ENCODE results near the gene PTGER4. TPM values are rescaled to one million over a fixed set of nuclear protein-coding genes. Genes with fewer than 3 reads are reported as not detected.

Gene PTGER4
- total RNA-seq, 1 experiment from 2014 or later: 7.9 TPM

- no peak for DNase-seq (ENCODE audit: low spot score)
Measured at GRCh38 chr5:40669606-40670390, 9.9 kb upstream of the PTGER4 start.

DNA sequence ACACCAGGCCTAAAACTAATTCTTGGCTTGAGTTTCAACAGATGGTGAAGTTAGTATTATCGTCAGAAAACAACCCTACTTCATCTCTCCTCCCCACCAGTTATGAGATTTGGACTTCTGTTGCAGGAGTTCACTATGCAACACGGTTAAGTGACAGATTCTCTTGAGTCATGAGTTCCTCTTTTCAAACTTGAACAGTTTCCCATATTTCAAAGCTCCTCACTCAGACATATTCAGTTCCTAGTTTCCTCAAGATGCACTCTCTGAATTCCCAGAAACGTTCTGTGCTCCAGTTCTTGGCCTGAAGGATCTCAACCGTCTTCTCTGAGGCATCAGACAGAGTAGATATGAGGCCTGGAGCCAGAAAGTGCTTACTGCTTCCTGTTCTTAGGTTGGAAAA is 7.3 kb upstream of the PTGER4 start:
- DNase-seq (ENCODE audit: low spot score): no peak

- DNase-seq (ENCODE audit: low spot score): peak; percentile 55
Measured at GRCh38 chr5:40674661-40675235, 5.0 kb upstream of the PTGER4 start.

DNA sequence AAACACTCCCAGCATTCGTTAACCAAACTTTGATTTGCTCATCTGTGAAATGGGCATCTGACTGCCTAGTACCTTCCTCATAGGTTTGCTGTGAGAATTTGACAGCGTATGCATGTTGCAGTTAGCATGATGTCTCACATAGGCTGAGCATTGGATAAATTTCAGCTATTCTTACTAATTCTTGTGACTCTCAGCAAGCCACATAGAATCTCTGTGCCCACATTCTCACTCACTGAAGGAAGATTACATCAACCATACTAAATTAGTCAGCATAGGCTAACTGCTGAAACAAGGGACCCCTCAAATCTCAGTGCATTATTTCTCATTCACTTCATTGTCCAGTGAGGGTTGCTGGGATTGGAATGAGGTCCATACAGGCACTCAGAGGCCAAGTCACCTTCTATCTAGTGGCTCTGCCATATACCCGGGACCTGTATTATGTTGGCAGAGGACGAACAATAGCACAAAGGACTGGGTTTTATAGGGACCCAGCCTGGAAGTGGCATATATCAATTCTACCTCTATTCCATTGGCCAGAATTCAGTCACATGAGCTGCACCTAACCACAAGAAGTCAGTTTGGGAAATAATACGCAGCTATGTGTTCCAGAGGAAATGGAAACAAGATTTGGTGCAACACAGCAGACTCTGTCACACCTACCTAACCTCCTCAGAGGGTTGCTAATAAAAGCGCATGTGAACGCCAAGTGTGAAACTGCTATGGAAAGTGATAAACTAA is 4.2 kb upstream of the PTGER4 start:
- no peak for DNase-seq (ENCODE audit: low spot score)

DNA sequence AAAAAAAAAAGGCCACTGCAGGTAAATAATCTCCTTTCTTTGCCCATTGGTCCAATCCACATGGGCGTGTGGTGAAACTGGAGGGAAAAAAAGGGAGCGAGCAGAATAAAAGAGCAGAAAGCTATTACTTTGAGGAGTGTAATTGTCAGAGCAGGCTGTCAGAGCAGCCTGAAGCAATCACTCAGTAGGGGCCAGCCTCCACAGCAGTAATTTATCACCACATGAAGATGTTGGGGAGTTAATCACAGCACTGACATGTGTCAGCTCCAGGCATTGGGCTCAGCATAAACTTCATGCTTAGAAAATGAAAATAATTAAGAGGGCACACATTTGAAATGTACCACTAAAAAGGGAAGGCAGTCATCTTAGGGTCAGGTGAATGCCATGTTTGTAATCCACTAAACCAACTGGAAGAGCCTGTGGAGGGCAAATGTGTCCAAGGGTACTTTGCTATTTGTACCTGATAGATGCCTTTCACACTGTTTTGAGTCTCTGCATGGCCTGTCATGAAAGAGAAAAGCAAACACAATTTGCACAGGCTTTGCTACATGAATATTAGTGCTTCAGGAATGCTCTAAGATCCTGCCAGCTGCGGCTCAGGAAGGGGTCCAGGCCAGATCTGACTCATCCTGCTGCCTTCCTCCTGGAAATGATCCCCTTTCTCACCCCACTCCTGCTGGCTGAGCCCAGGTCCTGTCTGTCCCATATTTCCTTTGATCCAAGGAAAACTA is 2.9 kb upstream of the PTGER4 start:
- DNase-seq (ENCODE audit: low spot score): peak; percentile 68

- DNase-seq (ENCODE audit: low spot score): no peak
Measured at GRCh38 chr5:40677456-40677855, 2.3 kb upstream of the PTGER4 start.

- no peak for DNase-seq (ENCODE audit: low spot score)
Measured at GRCh38 chr5:40678026-40678425, 1.7 kb upstream of the PTGER4 start.

- DNase-seq (ENCODE audit: low spot score): no peak
Measured at GRCh38 chr5:40678460-40679147, 1.1 kb upstream of the PTGER4 start.

- DNase-seq (ENCODE audit: low spot score): peak; percentile 95
Measured at GRCh38 chr5:40679148-40679912, 385 bp upstream of the PTGER4 start.

- no peak for DNase-seq (ENCODE audit: low spot score)
Measured at GRCh38 chr5:40680741-40681362, 1.1 kb downstream of the PTGER4 start.

- DNase-seq (ENCODE audit: low spot score): no peak
Measured at GRCh38 chr5:40681363-40682153, 1.8 kb downstream of the PTGER4 start.

DNA sequence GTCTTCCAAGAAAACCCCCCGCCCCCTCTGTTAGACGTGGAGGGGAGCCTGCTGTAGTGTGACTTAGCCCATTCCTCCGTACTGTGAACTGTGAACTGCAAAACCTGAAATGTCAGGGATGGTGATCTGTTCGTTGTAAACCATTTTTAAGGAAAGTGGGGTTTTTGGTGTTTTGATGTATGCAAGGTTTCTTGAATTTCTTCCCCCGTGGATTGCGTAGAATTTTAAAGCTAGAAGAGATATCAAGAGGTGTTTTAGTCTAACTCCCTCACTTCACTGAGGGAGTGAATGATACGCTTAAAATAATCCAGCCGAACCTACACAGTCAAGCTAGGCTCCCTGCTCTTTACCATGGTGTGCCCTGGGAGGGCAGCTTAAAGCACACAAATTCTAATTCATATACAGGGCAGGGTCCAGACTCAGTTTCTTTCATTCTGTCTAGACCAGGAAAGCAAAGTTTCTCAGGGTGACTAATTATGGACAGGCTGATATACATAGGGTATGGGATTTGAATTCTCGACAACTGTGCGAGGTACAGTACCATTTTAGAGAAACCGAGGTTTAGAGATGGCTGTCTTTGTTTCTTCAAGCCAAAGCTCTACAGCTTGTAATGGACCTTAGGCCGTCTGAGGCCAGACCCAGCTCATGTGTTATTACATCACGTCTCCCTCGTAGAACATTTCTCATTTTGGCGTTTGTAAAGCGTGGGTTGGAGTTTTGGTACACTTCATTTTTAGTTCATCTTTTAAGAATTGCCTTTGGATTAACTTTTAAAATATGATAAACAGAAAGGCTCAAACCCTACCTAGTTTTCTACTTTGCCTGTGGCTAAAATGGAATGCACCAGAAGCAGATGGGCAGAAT is 2.7 kb downstream of the PTGER4 start:
- no peak for DNase-seq (ENCODE audit: low spot score)

- no peak for DNase-seq (ENCODE audit: low spot score)
Measured at GRCh38 chr5:40683305-40683704, 3.6 kb downstream of the PTGER4 start.

GRCh38 chr5:40685193-40685592 is 5.5 kb downstream of the PTGER4 start:
- no peak for DNase-seq (ENCODE audit: low spot score)

- DNase-seq (ENCODE audit: low spot score): no peak
Measured at GRCh38 chr5:40685976-40686486, 6.3 kb downstream of the PTGER4 start.

- no peak for DNase-seq (ENCODE audit: low spot score)
Measured at GRCh38 chr5:40687321-40687720, 7.6 kb downstream of the PTGER4 start.

- DNase-seq (ENCODE audit: low spot score): peak; percentile 87
Measured at GRCh38 chr5:40688127-40688761, 8.5 kb downstream of the PTGER4 start.

- DNase-seq (ENCODE audit: low spot score): no peak
Measured at GRCh38 chr5:40688996-40689395, 9.3 kb downstream of the PTGER4 start.
